H4 (cell line): ENCODE measurements around the gene SCMH1. TPM values are rescaled to one million over a fixed set of nuclear protein-coding genes. Genes with fewer than 3 reads are reported as not detected.
"Not testable (repeated sequence)": the region's sequence is repeated elsewhere in the genome, so short reads cannot be mapped to it uniquely, and the experiment has no call there.

Source experiments
- DNase-seq: peaks from one replicate; pipeline ENCODE4 v3.0.0-alpha.2; 2015; ENCODE audit warnings: low spot score
- total RNA-seq: library from RNA; depleted of rRNA; stranded (reverse); fragments of >200 nt; shearing (Covaris generic); gene quantifications from 2 replicates; pipeline ENCODE4 v1.2.3, GENCODE V29; 2014

SCMH1 gene
- total RNA-seq, 1 experiment from 2014 or later, result 20.9 TPM

GRCh38 chr1:41153750-41154274, 88.3 kb downstream of the SCMH1 start:
- DNase-seq, result no peak

GRCh38 chr1:41152622-41153044, 89.5 kb downstream of the SCMH1 start:
- peak; percentile 63 for DNase-seq

GRCh38 chr1:41151846-41152245, 90.3 kb downstream of the SCMH1 start:
- no peak for DNase-seq

GRCh38 chr1:41149570-41149969, 92.5 kb downstream of the SCMH1 start:
- DNase-seq, result no peak

- no peak for DNase-seq
Measured at GRCh38 chr1:41144285-41144684, 97.8 kb downstream of the SCMH1 start.

- DNase-seq, result no peak
Measured at GRCh38 chr1:41138549-41138948, 103.6 kb downstream of the SCMH1 start.

- DNase-seq, result no peak
Measured at GRCh38 chr1:41135196-41135947, 106.7 kb downstream of the SCMH1 start.

- DNase-seq, result not testable (repeated sequence)
Measured at GRCh38 chr1:41134325-41134724, 107.8 kb downstream of the SCMH1 start.

GRCh38 chr1:41122851-41123518, 119.1 kb downstream of the SCMH1 start:
- DNase-seq, result peak; percentile 66

GRCh38 chr1:41122148-41122547, 120.0 kb downstream of the SCMH1 start:
- no peak for DNase-seq

GRCh38 chr1:41118645-41119044, 123.5 kb downstream of the SCMH1 start:
- no peak for DNase-seq

GRCh38 chr1:41117241-41117640, 124.9 kb downstream of the SCMH1 start:
- not testable (repeated sequence) for DNase-seq

GRCh38 chr1:41110736-41111135, 131.4 kb downstream of the SCMH1 start:
- no peak for DNase-seq

GRCh38 chr1:41110286-41110685, 131.8 kb downstream of the SCMH1 start:
- no peak for DNase-seq

- DNase-seq, result peak; percentile 85
Measured at GRCh38 chr1:41109310-41110197, 132.6 kb downstream of the SCMH1 start.

GRCh38 chr1:41108696-41109275, 133.3 kb downstream of the SCMH1 start:
- peak; percentile 51 for DNase-seq

- DNase-seq, result no peak
Measured at GRCh38 chr1:41103766-41104165, 138.3 kb downstream of the SCMH1 start.

GRCh38 chr1:41102653-41103052, 139.5 kb downstream of the SCMH1 start:
- DNase-seq, result no peak

- DNase-seq, result peak; percentile 50
Measured at GRCh38 chr1:41101950-41102607, 140.0 kb downstream of the SCMH1 start.

GRCh38 chr1:41101076-41101475, 141.0 kb downstream of the SCMH1 start:
- DNase-seq, result no peak

- DNase-seq, result no peak
Measured at GRCh38 chr1:41100170-41100569, 141.9 kb downstream of the SCMH1 start.
